ENCODE results near the gene IPO5.

The IPO5 gene

DNA sequence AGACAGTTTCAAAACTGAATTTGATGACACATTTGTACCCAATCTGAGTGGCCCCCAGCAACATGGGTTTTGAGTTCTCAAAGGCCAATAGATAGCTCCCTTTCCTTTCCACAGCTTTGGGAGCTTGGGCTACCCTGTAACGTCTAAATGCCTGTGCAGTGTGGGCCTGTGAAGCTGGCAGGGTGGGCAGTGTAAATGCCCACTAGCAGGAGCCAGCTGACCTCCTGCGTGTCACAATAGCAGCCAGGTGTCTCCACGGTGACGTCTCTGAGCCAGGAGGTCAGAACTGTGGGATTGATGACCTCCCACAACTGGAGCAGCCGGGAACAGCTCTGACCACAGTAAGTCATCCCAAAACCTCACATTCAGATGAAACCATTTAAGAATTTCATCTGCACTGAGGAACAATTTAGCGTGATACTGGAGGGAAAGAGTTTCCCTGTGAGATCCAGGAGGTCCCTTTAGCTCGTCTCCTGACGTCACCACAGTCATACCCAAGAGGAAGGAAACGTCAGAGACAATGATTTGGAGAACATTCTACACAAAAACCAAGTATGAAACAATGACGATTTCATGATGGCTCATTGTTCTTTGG lies at the start of gene IPO5:
IPO5 (plus strand) TSS at position 300 of the 595 bp plus-strand sequence. CDS start 23,022 bp downstream, outside the sequence.
- no peak for TF ChIP-seq TCF12 (IDR thresholded peaks at IDR 0.05; ENCODE audit: low read depth)

- TF ChIP-seq CREB1 (IDR thresholded peaks at IDR 0.05; ENCODE audit: low read depth): no peak
- no peak for TF ChIP-seq REST (IDR thresholded peaks at IDR 0.05; ENCODE audit: low read depth)
- TF ChIP-seq TCF12 (IDR thresholded peaks at IDR 0.05; ENCODE audit: low read depth): no peak
- TF ChIP-seq EGR1 (IDR thresholded peaks at IDR 0.05): no peak
- no peak for TF ChIP-seq YY1 (IDR thresholded peaks at IDR 0.05; ENCODE audit: low read depth)
- TF ChIP-seq, protein P1, sequence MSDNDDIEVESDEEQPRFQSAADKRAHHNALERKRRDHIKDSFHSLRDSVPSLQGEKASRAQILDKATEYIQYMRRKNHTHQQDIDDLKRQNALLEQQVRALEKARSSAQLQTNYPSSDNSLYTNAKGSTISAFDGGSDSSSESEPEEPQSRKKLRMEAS (IDR thresholded peaks at IDR 0.05): no peak
- no peak for TF ChIP-seq NFIC (IDR thresholded peaks at IDR 0.05)
- no peak for TF ChIP-seq RAD21 (IDR thresholded peaks at IDR 0.05; ENCODE audit: low read depth)
Observed at GRCh38 chr13:97904059-97904458, 49.4 kb upstream of the IPO5 start.

- no peak for TF ChIP-seq CREB1 (IDR thresholded peaks at IDR 0.05; ENCODE audit: low read depth)
- TF ChIP-seq REST (IDR thresholded peaks at IDR 0.05; ENCODE audit: low read depth): no peak
- TF ChIP-seq, protein P1 (IDR thresholded peaks at IDR 0.05): no peak
- no peak for TF ChIP-seq TCF12 (IDR thresholded peaks at IDR 0.05; ENCODE audit: low read depth)
- TF ChIP-seq FOXM1 (IDR thresholded peaks at IDR 0.05; ENCODE audit: borderline replicate concordance, low read depth): no peak
- no peak for TF ChIP-seq NFIC (IDR thresholded peaks at IDR 0.05)
- TF ChIP-seq, protein P2, sequence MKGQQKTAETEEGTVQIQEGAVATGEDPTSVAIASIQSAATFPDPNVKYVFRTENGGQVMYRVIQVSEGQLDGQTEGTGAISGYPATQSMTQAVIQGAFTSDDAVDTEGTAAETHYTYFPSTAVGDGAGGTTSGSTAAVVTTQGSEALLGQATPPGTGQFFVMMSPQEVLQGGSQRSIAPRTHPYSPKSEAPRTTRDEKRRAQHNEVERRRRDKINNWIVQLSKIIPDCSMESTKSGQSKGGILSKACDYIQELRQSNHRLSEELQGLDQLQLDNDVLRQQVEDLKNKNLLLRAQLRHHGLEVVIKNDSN (IDR thresholded peaks at IDR 0.05): no peak
- no peak for TF ChIP-seq ZBTB7A (IDR thresholded peaks at IDR 0.05; ENCODE audit: low read depth)
- no peak for TF ChIP-seq TAF1 (IDR thresholded peaks at IDR 0.05; ENCODE audit: low read depth)
- TF ChIP-seq CEBPB (IDR thresholded peaks at IDR 0.05): no peak
- TF ChIP-seq EP300 (IDR thresholded peaks at IDR 0.05; ENCODE audit: borderline replicate concordance): no peak
- TF ChIP-seq RAD21 (IDR thresholded peaks at IDR 0.05; ENCODE audit: low read depth): no peak
Observed at GRCh38 chr13:97905517-97905916, 48.0 kb upstream of the IPO5 start.

- TF ChIP-seq CEBPB (IDR thresholded peaks at IDR 0.05) (no peak), RAD21 (IDR thresholded peaks at IDR 0.05; ENCODE audit: low read depth) (peak; percentile 75)
Observed at GRCh38 chr13:97911311-97912138, 42.0 kb upstream of the IPO5 start.

- TF ChIP-seq TAF1 (IDR thresholded peaks at IDR 0.05; ENCODE audit: low read depth) (no peak), YY1 (IDR thresholded peaks at IDR 0.05; ENCODE audit: low read depth) (no peak), CREB1 (IDR thresholded peaks at IDR 0.05; ENCODE audit: low read depth) (no peak), FOXM1 (IDR thresholded peaks at IDR 0.05; ENCODE audit: borderline replicate concordance, low read depth) (no peak), RAD21 (IDR thresholded peaks at IDR 0.05; ENCODE audit: low read depth) (no peak)
- TF ChIP-seq, protein P2 (IDR thresholded peaks at IDR 0.05): no peak
- TF ChIP-seq, protein P1 (IDR thresholded peaks at IDR 0.05): no peak
Observed at GRCh38 chr13:97912139-97912535, 41.3 kb upstream of the IPO5 start.

- TF ChIP-seq, protein P1 (IDR thresholded peaks at IDR 0.05): no peak
- TF ChIP-seq TEAD4 (IDR thresholded peaks at IDR 0.05) (no peak), NFIC (IDR thresholded peaks at IDR 0.05) (no peak), TAF1 (IDR thresholded peaks at IDR 0.05; ENCODE audit: low read depth) (no peak), EP300 (IDR thresholded peaks at IDR 0.05; ENCODE audit: borderline replicate concordance) (no peak), FOXM1 (IDR thresholded peaks at IDR 0.05; ENCODE audit: borderline replicate concordance, low read depth) (no peak), EGR1 (IDR thresholded peaks at IDR 0.05) (no peak), CEBPB (IDR thresholded peaks at IDR 0.05) (no peak), REST (IDR thresholded peaks at IDR 0.05; ENCODE audit: low read depth) (no peak), TCF12 (IDR thresholded peaks at IDR 0.05; ENCODE audit: low read depth) (no peak), ZBTB7A (IDR thresholded peaks at IDR 0.05; ENCODE audit: low read depth) (no peak), RAD21 (IDR thresholded peaks at IDR 0.05; ENCODE audit: low read depth) (no peak), YY1 (IDR thresholded peaks at IDR 0.05; ENCODE audit: low read depth) (no peak), CREB1 (IDR thresholded peaks at IDR 0.05; ENCODE audit: low read depth) (no peak)
- TF ChIP-seq, protein P2 (IDR thresholded peaks at IDR 0.05): no peak
Observed at GRCh38 chr13:97913206-97913605, 40.3 kb upstream of the IPO5 start.

Data from Ishikawa (cell line).